Glutamatergic neuron (in vitro differentiated cells): Measurements from ENCODE around the gene PRRC2B. TPM values are rescaled to one million over a fixed set of nuclear protein-coding genes. Genes with fewer than 3 reads are reported as not detected.

Experiments used
- DNase-seq: peaks from one replicate; pipeline ENCODE4 v3.0.0; 2022
- H3K27ac Mint-ChIP-seq: one replicate; pipeline ENCODE4 v1.8.0; 2020; ENCODE audit warnings: mild to moderate bottlenecking, mixed read lengths, inconsistent platforms; ENCODE audit not compliant: unreplicated experiment
- H3K27me3 Mint-ChIP-seq: one replicate; pipeline ENCODE4 v1.8.0; 2020; ENCODE audit warnings: mild to moderate bottlenecking, moderate library complexity, mixed read lengths, inconsistent platforms; ENCODE audit not compliant: unreplicated experiment
- H3K36me3 Mint-ChIP-seq: one replicate; pipeline ENCODE4 v1.8.0; 2020; ENCODE audit warnings: mild to moderate bottlenecking, mixed read lengths, inconsistent platforms; ENCODE audit not compliant: unreplicated experiment
- H3K4me1 Mint-ChIP-seq: one replicate; pipeline ENCODE4 v1.8.0; 2020; ENCODE audit warnings: mild to moderate bottlenecking, low read depth, mixed read lengths, inconsistent platforms; ENCODE audit not compliant: unreplicated experiment
- H3K4me3 Mint-ChIP-seq: one replicate; pipeline ENCODE4 v1.8.0; 2020; ENCODE audit warnings: mild to moderate bottlenecking, mixed read lengths, inconsistent platforms; ENCODE audit not compliant: unreplicated experiment
- H3K9me3 Mint-ChIP-seq: one replicate; pipeline ENCODE4 v1.8.0; 2020; ENCODE audit warnings: mild to moderate bottlenecking, moderate library complexity, mixed read lengths, inconsistent platforms; ENCODE audit not compliant: unreplicated experiment
- total RNA-seq: library from RNA; stranded (reverse); fragmentation: NEBNext Ultra II Directional; extraction: Animal tissue kit (Norgen Biotek cat#: 25700); gene quantifications from one replicate; pipeline ENCODE4 v1.2.1, GENCODE V29; 2021; ENCODE audit not compliant: unreplicated experiment
- TF ChIP-seq, protein P1 (sequence below): fragments of 200-600 bp; sonication (generic); IDR thresholded peaks from one replicate; pipeline ENCODE4 v1.5.0; 2021; ENCODE audit not compliant: partially characterized antibody, unreplicated experiment

The PRRC2B gene
- total RNA-seq, 1 donor from 2014 or later, result 489 TPM

DNA sequence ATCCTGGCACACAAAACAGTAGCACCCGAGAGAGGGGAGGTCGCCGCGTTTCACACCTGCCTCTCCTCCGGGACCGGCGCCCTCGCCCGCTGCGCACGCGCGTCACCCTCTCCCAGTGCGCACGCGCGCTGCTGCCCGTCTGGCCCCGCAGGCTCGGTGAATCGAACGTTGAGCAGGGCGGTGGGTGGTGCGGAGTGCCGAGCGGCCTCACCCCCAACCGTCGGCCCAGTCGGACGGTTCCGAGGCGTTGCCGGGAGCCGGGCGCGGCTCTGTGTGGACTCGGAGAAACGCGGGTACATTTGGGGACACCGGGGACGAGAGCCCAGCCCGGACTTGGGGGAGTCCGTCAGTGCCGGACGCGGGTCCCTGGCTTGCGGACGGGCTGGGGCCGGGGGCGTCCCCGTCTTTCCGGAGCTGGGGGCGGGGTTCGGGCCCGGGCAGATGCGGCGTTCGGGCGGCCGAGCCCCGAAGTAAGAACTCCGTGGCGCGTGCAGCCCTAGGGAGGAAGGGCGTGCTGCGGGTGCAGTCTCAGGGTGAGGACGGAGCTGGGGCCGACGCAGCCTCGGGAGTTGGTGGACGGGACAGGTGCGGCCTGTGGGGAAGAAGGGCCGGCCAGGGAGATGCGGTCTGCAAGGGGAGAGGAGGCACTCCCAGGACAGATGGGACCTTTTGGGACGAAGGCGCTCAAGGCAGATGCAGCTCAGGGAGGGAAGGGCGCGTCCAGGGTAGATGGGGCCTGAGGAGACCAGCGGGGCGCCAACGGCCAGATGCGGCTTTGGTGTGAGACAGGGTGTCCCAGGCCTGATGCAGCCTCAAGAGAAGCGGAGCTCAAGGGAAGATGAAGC lies 109.1 kb downstream of the PRRC2B start, which contains the start of gene POMT1:
POMT1 (plus strand) TSS at position 138 of the 845 bp plus-strand sequence. CDS start 1,301 bp downstream, outside the sequence.
- Mint-ChIP-seq H3K4me3 (peak within 1 kb of the TSS; percentile 99), H3K4me1 (peaks cover 18% of the 10 kb centered on the region), H3K27ac (peak within 1 kb of the TSS; percentile 93), H3K36me3 (peaks cover 6% of the 10 kb centered on the region), H3K27me3 (peaks cover 16% of the 10 kb centered on the region), H3K9me3 (peaks cover 34% of the 10 kb centered on the region)
- TF ChIP-seq, protein P1, sequence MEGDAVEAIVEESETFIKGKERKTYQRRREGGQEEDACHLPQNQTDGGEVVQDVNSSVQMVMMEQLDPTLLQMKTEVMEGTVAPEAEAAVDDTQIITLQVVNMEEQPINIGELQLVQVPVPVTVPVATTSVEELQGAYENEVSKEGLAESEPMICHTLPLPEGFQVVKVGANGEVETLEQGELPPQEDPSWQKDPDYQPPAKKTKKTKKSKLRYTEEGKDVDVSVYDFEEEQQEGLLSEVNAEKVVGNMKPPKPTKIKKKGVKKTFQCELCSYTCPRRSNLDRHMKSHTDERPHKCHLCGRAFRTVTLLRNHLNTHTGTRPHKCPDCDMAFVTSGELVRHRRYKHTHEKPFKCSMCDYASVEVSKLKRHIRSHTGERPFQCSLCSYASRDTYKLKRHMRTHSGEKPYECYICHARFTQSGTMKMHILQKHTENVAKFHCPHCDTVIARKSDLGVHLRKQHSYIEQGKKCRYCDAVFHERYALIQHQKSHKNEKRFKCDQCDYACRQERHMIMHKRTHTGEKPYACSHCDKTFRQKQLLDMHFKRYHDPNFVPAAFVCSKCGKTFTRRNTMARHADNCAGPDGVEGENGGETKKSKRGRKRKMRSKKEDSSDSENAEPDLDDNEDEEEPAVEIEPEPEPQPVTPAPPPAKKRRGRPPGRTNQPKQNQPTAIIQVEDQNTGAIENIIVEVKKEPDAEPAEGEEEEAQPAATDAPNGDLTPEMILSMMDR, result no peak
- DNase-seq, result peak; percentile 93

DNA sequence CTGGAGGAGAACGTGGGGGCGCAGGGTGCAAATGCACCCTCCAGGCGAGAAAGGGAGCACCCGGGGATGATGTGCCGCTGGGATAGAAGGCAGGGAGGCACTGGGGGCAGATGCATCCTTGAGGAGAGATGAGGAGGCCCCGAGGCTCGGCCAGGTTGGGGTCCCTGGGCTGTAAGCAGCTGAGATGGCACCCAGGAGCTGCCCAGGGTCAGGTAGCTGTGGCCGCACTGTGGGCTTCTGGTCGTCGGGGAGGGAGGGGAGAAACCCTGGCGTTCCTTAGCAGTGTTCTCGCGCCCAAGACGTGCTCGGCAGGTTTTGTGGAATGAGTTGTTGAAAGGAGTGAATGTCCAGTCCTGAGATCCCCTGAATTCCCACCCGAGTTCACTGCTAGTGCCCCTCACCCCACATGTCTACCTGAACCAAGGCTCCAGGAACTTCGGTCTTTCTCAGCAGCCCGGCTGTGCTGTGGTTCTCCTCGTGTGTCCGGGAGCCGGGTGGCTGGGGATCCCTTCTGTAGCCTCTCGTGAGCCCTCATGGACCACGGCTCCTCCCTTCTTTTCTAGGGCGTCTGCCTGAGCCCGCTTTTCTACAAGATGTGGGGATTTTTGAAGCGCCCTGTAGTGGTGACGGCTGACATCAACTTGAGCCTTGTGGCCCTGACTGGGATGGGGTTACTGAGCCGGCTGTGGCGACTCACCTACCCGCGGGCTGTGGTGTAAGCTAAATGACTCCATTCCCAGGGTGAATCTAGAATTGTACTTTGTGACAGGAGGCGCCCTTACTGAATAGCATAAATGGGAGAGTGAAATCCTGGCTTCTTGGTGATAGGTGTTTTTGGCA lies 110.0 kb downstream of the PRRC2B start:
- Mint-ChIP-seq H3K36me3 (peaks cover 6% of the 10 kb centered on the region), H3K4me3 (peak overlapping the region; percentile 99), H3K4me1 (peaks cover 18% of the 10 kb centered on the region), H3K27me3 (peaks cover 15% of the 10 kb centered on the region), H3K9me3 (peaks cover 31% of the 10 kb centered on the region), H3K27ac (peak overlapping the region; percentile 90)
- no peak for DNase-seq
- TF ChIP-seq, protein P1, result no peak

DNA sequence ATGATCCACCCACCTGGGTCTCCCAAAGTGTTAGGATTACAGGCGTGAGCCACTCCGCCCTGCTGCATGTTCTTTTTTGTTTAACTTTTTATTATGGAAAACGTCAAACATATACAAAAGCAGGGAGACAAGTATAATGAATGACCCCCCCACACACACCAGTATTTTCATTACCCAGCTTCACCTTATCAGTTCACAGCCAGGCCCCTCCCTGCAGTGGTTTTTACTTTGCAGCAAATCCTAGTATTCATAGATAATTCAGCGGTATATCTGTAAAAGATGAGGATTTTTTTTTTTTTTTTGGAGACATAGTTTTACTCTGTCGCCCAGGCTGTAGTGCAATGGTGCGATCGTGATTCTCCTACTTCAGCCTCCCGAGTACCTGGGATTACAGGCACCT lies 111.1 kb downstream of the PRRC2B start:
- no peak overlapping the region for H3K27ac Mint-ChIP-seq

DNA sequence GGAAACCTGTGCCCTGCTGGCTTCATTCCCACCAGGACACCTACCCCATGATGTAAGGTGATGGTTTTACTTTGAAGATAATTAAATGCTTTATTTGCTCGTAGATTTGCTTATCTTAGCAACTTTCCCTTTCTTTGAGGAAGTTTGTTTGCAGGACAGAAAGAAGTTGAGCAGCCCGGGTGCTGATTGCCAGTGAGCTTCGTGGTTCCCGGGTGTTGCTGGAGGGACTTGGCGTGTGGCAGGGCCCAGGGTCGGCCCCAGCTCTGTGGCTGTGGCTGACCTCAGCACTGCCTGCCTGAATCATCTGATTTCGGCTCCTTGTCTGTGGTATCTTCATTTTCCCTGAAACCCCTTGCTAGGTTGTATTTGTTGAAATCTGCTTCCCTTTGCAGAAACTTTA lies 117.5 kb downstream of the PRRC2B start:
- peaks cover 6% of the 10 kb centered on the region for H3K27me3 Mint-ChIP-seq
- no peak for DNase-seq
- no peaks in the 10 kb centered on the region for H3K36me3 Mint-ChIP-seq
- TF ChIP-seq, protein P1, result no peak
- H3K9me3 Mint-ChIP-seq, result peaks cover 5% of the 10 kb centered on the region
- no peak overlapping the region for H3K4me3 Mint-ChIP-seq
- no peak overlapping the region for H3K27ac Mint-ChIP-seq
- H3K4me1 Mint-ChIP-seq, result peaks cover 1% of the 10 kb centered on the region

More for the DNA sequence above, 111.1 kb downstream of the PRRC2B start:
- Mint-ChIP-seq H3K27me3 (peaks cover 15% of the 10 kb centered on the region), H3K36me3 (peaks cover 6% of the 10 kb centered on the region), H3K4me3 (no peak overlapping the region), H3K4me1 (peaks cover 16% of the 10 kb centered on the region), H3K9me3 (peaks cover 26% of the 10 kb centered on the region)
- TF ChIP-seq, protein P1, result no peak
- no peak for DNase-seq

DNA sequence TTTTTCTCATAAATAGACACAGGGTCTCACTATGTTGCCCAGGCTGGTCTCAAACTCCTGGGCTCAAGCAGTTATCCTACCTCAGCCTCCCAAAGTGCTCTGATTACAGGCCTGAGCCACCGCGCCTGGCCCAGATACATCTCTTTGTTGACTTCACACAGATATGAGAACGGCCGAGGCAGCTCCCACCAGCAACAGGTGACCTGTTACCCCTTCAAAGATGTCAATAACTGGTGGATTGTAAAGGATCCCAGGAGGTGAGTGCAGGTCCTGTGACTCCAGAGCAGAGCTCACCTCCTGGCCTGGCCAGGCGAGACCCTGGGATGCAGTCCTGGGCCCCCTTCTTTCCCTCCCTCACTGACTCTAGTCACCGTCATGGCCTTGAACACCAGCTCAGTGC lies 118.0 kb downstream of the PRRC2B start:
- DNase-seq, result no peak
- Mint-ChIP-seq H3K4me1 (no peaks in the 10 kb centered on the region), H3K27me3 (peaks cover 6% of the 10 kb centered on the region), H3K9me3 (peaks cover 5% of the 10 kb centered on the region), H3K36me3 (no peaks in the 10 kb centered on the region), H3K27ac (no peak overlapping the region), H3K4me3 (no peak overlapping the region)
- TF ChIP-seq, protein P1, result no peak
